DOHH2 (cell line): ENCODE results near the gene SPATC1L.

Experiments used
- H3F3A ChIP-seq: fragments of 200-600 bp; sonication (generic), shearing (Covaris generic); 2 replicates; pipeline ENCODE4 v1.6.0; 2016; ENCODE audit warnings: antibody characterized with exemption, mild to moderate bottlenecking; ENCODE audit not compliant: control insufficient read depth, insufficient read depth
- H3K27ac ChIP-seq: fragments of 200-600 bp; sonication (generic); 2 replicates; pipeline ENCODE4 v1.5.1; 2014; ENCODE audit warnings: low read depth, mild to moderate bottlenecking, low read length, moderate library complexity
- H3K27me3 ChIP-seq: fragments of 200-600 bp; sonication (generic); 2 replicates; pipeline ENCODE4 v1.6.1; 2014; ENCODE audit warnings: mild to moderate bottlenecking, low read length, mixed read lengths; ENCODE audit not compliant: control insufficient read depth
- H3K36me3 ChIP-seq: fragments of 200-600 bp; sonication (generic); 2 replicates; pipeline ENCODE4 v1.6.1; 2014; ENCODE audit warnings: mild to moderate bottlenecking, low read length, moderate library complexity, mixed read lengths; ENCODE audit not compliant: control insufficient read depth
- H3K4me1 ChIP-seq: fragments of 200-600 bp; sonication (generic); 2 replicates; pipeline ENCODE4 v1.6.1; 2014; ENCODE audit warnings: mild to moderate bottlenecking, low read length, mixed read lengths; ENCODE audit not compliant: control insufficient read depth
- H3K4me2 ChIP-seq: fragments of 200-600 bp; sonication (generic); 2 replicates; pipeline ENCODE4 v1.6.0; 2014; ENCODE audit warnings: mild to moderate bottlenecking, low read length, moderate library complexity
- H3K4me3 ChIP-seq: fragments of 200-600 bp; sonication (generic); 2 replicates; pipeline ENCODE4 v1.5.1; 2014; ENCODE audit warnings: mild to moderate bottlenecking, low read length, mixed read lengths
- H3K79me2 ChIP-seq: fragments of 200-600 bp; sonication (generic); 2 replicates; pipeline ENCODE4 v1.6.1; 2014; ENCODE audit warnings: mild to moderate bottlenecking, low read length, mixed read lengths; ENCODE audit not compliant: control insufficient read depth
- H3K9me2 ChIP-seq: fragments of 200-600 bp; sonication (generic); replicated peaks from 2 replicates; pipeline ENCODE4 v1.6.1; 2014; ENCODE audit warnings: mild to moderate bottlenecking, low read length, mixed read lengths; ENCODE audit not compliant: control insufficient read depth
- H3K9me3 ChIP-seq: fragments of 200-600 bp; sonication (generic); 2 replicates; pipeline ENCODE4 v1.6.1; 2014; ENCODE audit warnings: antibody characterized with exemption, low read length, mixed read lengths; ENCODE audit not compliant: control insufficient read depth, insufficient read depth
- H4K20me1 ChIP-seq: fragments of 200-600 bp; sonication (generic); 2 replicates; pipeline ENCODE4 v1.6.0; 2014; ENCODE audit warnings: low read depth, mild to moderate bottlenecking, antibody characterized with exemption, low read length, moderate library complexity; ENCODE audit not compliant: control insufficient read depth, insufficient read depth
- CTCF ChIP-seq: fragments of 200-600 bp; sonication (generic); IDR thresholded peaks from one replicate; pipeline ENCODE4 v1.5.1; 2014; ENCODE audit warnings: antibody characterized with exemption, mild to moderate bottlenecking, low read depth, low read length; ENCODE audit not compliant: poor library complexity, severe bottlenecking
- EZH2phosphoT487 ChIP-seq: fragments of 200-600 bp; sonication (generic); IDR thresholded peaks from 2 replicates; pipeline ENCODE4 v1.6.1; 2017; ENCODE audit warnings: borderline replicate concordance, mild to moderate bottlenecking, antibody characterized with exemption, low read length, moderate library complexity, mixed read lengths

The SPATC1L gene

GRCh38 chr21:46211376-46211775 lies 27.1 kb upstream of the SPATC1L start:
- Histone ChIP-seq H3K4me1 (no peaks in the 10 kb centered on the region), H3K9me3 (no peaks in the 10 kb centered on the region), H3K4me3 (no peak overlapping the region), H3K4me2 (no peak overlapping the region), H3K27me3 (no peaks in the 10 kb centered on the region), H3K36me3 (peaks cover 86% of the 10 kb centered on the region), H3K27ac (no peak overlapping the region), H3K9me2 (no peaks in the 10 kb centered on the region), H3F3A (no peaks in the 10 kb centered on the region), H4K20me1 (no peaks in the 10 kb centered on the region), H3K79me2 (no peaks in the 10 kb centered on the region)
- TF ChIP-seq EZH2phosphoT487 (no peak), CTCF (no peak)

DNA sequence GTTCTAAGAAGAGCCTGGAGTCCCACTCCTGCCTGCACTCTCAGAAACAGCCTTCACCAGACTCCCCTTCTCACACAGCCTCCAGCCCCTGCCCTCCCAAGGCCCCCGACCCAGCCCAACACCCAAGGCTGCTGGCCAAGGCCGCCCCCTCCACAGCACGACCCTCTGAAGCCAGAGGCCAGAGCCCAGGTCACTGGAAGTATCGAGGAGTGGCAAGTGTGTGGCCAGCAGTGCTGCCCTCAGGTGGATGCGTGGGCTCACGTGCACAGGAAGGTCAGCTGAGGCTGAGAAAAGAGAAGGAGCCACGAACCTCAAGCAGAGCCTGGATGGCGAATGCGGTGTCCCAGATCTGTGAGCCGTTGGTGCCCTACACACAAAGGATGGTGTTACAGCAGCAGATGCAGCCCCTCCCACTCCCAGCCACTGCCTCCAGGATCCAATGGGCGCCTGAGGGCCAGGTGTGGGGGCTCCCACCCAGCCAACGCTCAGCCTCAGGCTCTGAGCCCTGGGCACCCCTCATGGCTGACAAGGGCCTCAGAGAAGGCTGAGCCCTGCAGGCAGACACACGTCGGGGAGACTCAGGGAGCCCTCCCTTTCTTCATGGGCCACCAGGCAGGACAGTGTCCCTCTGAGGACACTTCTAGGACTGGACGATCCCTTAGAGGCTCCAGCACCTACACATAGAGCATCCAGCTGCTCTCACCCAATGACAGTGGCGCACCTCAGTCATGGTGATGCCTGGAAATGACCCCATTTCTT lies 26.3 kb upstream of the SPATC1L start:
- Histone ChIP-seq H3K4me3 (no peak overlapping the region), H3K9me2 (no peaks in the 10 kb centered on the region), H3K4me1 (no peaks in the 10 kb centered on the region), H4K20me1 (no peaks in the 10 kb centered on the region), H3K4me2 (no peak overlapping the region), H3K36me3 (peaks cover 86% of the 10 kb centered on the region), H3K27ac (no peak overlapping the region), H3K9me3 (no peaks in the 10 kb centered on the region), H3F3A (no peaks in the 10 kb centered on the region), H3K79me2 (no peaks in the 10 kb centered on the region), H3K27me3 (no peaks in the 10 kb centered on the region)
- TF ChIP-seq CTCF (no peak), EZH2phosphoT487 (no peak)

- H3K27me3 ChIP-seq, result no peaks in the 10 kb centered on the region
- H3K4me3 ChIP-seq, result no peak overlapping the region
- no peaks in the 10 kb centered on the region; the same call in 1 of the 2 replicates for H3F3A ChIP-seq
- H3K27ac ChIP-seq, result no peak overlapping the region
- H3K4me1 ChIP-seq, result no peaks in the 10 kb centered on the region
- no peak for TF ChIP-seq EZH2phosphoT487
- no peak for TF ChIP-seq CTCF
- no peak overlapping the region for H3K4me2 ChIP-seq
- H3K9me3 ChIP-seq, result no peaks in the 10 kb centered on the region
- H3K79me2 ChIP-seq, result no peaks in the 10 kb centered on the region
- no peaks in the 10 kb centered on the region for H4K20me1 ChIP-seq
- H3K36me3 ChIP-seq, result peaks cover 87% of the 10 kb centered on the region
- no peaks in the 10 kb centered on the region for H3K9me2 ChIP-seq
Measured at GRCh38 chr21:46208761-46209721, 24.8 kb upstream of the SPATC1L start.
